ENCODE results near the gene DUSP22. TPM values are rescaled to one million over a fixed set of nuclear protein-coding genes. Genes with fewer than 3 reads are reported as not detected.

DUSP22 gene
- total RNA-seq, 2 donors from 2014 or later: 13.8 to 34.8 TPM

- no peak for TF ChIP-seq POLR2A (IDR thresholded peaks at IDR 0.05)
- TF ChIP-seq CTCF (IDR thresholded peaks at IDR 0.05): no peak
- no peaks in the 10 kb centered on the region for H3K9me3 ChIP-seq
- peaks cover 9% of the 10 kb centered on the region for H3K4me1 ChIP-seq
- WGBS, 2 donors: 44 to 49% methylated on average over 10 of the region's 10 CpGs
- H3K27me3 ChIP-seq: no peaks in the 10 kb centered on the region
- ATAC-seq: no peak
- H3K36me3 ChIP-seq (replicated peaks in 1 of 2; ENCODE audit: insufficient read depth in 1 of 2, low read depth in 2 of 2): no peaks in the 10 kb centered on the region
- no peak for DNase-seq
- H3K27ac ChIP-seq: no peak overlapping the region
- no peak overlapping the region for H3K4me3 ChIP-seq
- intact Hi-C loops (cut with DNase I): no loop called here
These were observed 44.1 kb downstream of the DUSP22 start for GRCh38 chr6:336159-337114.

GRCh38 chr6:337805-338368 is 45.6 kb downstream of the DUSP22 start:
- DNase-seq (no peak), ATAC-seq (no peak)
- H3K36me3 ChIP-seq (replicated peaks in 1 of 2; ENCODE audit: insufficient read depth in 1 of 2, low read depth in 2 of 2): no peaks in the 10 kb centered on the region
- no peak overlapping the region for H3K4me3 ChIP-seq
- no peak overlapping the region for H3K27ac ChIP-seq
- intact Hi-C loops (cut with DNase I): no loop called here
- H3K4me1 ChIP-seq: peaks cover 6% of the 10 kb centered on the region
- H3K27me3 ChIP-seq: no peaks in the 10 kb centered on the region
- WGBS, 2 donors: 55 to 64% methylated on average over 10 of the region's 10 CpGs
- H3K9me3 ChIP-seq: no peaks in the 10 kb centered on the region
- TF ChIP-seq POLR2A (IDR thresholded peaks at IDR 0.05) (no peak), CTCF (IDR thresholded peaks at IDR 0.05) (no peak)

GRCh38 chr6:338815-339262 is 46.6 kb downstream of the DUSP22 start:
- Histone ChIP-seq H3K27ac (no peak overlapping the region), H3K27me3 (no peaks in the 10 kb centered on the region), H3K36me3 (replicated peaks in 1 of 2; ENCODE audit: insufficient read depth in 1 of 2, low read depth in 2 of 2) (no peaks in the 10 kb centered on the region), H3K9me3 (no peaks in the 10 kb centered on the region), H3K4me1 (peaks cover 6% of the 10 kb centered on the region), H3K4me3 (no peak overlapping the region)
- intact Hi-C loops (cut with DNase I): no loop called here
- TF ChIP-seq POLR2A (IDR thresholded peaks at IDR 0.05): no peak
- TF ChIP-seq CTCF (IDR thresholded peaks at IDR 0.05): no peak
- WGBS, 2 donors: 60 to 61% methylated on average over 4 of the region's 4 CpGs
- DNase-seq (no peak), ATAC-seq (no peak)

- TF ChIP-seq POLR2A (IDR thresholded peaks at IDR 0.05): no peak
- TF ChIP-seq CTCF (IDR thresholded peaks at IDR 0.05): no peak
- Histone ChIP-seq H3K4me3 (no peak overlapping the region), H3K27me3 (no peaks in the 10 kb centered on the region), H3K27ac (no peak overlapping the region), H3K36me3 (replicated peaks in 1 of 2; ENCODE audit: insufficient read depth in 1 of 2, low read depth in 2 of 2) (no peaks in the 10 kb centered on the region), H3K4me1 (peaks cover 6% of the 10 kb centered on the region), H3K9me3 (no peaks in the 10 kb centered on the region)
- WGBS, 2 donors: 59 to 64% methylated on average over 5 of the region's 5 CpGs
- DNase-seq: no peak
- no peak for ATAC-seq
- intact Hi-C loops (cut with DNase I): no loop called here
These were observed 47.2 kb downstream of the DUSP22 start for GRCh38 chr6:339480-339879.
